GM12801 (cell line): ENCODE results near the gene CIC.

ENCODE experiments used
- TF ChIP-seq, protein P1 (sequence below): IDR thresholded peaks from one replicate; pipeline ENCODE4 v1.5.1; 2011; ENCODE audit warnings: control low read depth; ENCODE audit not compliant: insufficient read length; ENCODE audit errors: extremely low read depth

Gene CIC

DNA sequence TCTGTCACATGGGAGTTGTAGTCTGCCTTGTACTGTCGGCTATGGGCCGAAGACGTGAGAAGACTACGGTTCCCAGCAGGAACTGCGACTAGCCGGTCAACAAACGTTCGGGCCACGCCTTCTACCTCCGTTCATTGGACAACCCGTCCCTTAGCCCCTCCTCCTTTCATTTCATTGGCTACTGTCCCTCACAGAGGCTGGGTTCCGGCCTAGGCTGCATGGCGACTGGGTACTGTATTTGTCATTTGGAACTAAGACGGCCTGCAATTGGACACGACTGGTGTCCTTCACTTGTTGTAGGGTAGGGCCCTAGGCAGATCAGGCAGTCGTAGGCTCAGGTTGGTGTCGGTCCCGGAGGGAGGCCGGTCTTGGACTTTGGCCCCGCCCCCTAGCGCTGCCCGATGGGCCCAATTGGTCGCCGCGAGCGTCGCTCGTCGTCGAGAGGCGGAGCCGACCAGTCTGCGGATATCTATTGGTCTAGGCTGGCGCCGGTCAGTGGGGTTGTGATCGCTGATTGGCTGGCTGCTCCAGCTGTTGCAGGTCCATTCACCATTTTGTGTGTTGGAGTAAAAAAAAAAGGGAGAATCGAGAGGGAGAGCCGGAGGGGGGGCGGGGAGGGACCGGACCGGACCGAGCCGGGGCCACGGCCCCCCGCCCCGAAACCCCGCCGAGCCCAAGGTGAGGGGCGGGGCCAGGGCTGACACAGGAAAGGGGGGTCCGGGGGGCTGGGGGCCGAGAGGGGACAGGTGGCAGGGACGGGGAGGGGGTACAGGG lies at the start of gene CIC:
CIC (plus strand) TSS at position 549 of the 774 bp plus-strand sequence. CDS start 2,532 bp downstream, outside the sequence.
- TF ChIP-seq, protein P1, sequence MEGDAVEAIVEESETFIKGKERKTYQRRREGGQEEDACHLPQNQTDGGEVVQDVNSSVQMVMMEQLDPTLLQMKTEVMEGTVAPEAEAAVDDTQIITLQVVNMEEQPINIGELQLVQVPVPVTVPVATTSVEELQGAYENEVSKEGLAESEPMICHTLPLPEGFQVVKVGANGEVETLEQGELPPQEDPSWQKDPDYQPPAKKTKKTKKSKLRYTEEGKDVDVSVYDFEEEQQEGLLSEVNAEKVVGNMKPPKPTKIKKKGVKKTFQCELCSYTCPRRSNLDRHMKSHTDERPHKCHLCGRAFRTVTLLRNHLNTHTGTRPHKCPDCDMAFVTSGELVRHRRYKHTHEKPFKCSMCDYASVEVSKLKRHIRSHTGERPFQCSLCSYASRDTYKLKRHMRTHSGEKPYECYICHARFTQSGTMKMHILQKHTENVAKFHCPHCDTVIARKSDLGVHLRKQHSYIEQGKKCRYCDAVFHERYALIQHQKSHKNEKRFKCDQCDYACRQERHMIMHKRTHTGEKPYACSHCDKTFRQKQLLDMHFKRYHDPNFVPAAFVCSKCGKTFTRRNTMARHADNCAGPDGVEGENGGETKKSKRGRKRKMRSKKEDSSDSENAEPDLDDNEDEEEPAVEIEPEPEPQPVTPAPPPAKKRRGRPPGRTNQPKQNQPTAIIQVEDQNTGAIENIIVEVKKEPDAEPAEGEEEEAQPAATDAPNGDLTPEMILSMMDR = no peak

DNA sequence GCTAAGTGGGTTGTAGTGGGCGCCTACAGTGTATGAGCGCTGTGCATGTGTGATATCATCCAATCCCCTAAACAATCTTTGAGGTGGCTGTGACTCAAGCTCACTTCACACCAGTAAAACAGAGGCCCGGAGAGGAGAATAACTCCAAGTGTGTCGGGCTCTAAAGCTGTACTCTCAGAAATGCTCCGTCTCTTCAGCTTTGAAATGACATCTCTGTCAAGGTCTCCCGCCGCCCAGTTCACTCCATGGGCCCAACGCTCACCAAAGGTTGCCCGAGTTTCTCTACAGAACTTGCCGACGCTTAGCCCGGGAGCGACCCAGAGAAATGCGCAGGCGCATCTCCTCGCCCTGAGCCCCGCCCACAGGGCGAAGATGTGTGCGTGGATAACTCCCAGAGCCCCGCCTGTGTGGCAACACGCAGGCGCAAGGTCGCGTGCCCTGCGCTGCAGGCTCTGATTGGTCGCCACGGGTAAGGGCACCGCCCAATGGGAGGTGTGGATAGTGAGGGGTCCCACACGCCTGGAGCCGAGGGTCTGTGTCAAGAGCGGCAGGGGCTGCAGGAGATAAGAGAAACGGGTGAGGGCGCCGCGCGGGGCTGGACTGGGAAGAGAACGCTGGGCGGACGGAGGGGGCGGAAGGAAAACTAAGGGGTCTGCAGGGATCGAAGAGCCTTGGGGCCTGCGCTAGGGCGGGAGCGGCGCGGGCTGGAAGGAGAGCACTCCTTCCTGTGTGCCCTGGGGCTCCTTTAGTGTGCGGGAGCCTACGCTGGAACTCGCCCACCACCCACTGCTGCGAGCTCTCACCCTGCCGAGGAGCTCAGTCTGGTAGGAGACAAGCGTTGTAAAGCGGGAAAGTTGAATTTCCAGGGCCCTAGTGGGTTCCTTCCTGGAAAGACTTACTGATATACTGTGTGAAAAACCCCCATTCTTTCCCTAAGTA lies 49.0 kb upstream of the CIC start, which contains the start of gene ZNF526:
ZNF526 (plus strand) TSS at position 501 of the 939 bp plus-strand sequence. CDS start 4,092 bp downstream, outside the sequence.
- TF ChIP-seq, protein P1 = no peak

DNA sequence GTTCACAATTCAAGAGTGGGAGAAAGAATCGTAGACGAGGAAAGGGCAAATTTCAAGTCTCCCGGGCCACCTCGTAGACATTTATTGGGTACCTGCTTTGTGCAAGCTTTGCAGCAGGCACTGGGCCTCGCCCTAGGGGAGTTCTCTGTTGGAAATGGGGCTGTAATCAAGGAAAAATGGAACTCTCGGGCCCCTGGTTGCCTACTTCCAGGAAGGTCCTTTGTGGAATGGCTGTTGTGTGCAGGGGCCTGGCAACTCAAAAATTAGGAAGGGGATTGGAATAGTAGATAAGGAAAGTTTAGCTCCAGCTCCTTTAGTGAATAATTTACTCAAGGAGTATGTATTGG lies 48.3 kb upstream of the CIC start:
- TF ChIP-seq, protein P1 = no peak

DNA sequence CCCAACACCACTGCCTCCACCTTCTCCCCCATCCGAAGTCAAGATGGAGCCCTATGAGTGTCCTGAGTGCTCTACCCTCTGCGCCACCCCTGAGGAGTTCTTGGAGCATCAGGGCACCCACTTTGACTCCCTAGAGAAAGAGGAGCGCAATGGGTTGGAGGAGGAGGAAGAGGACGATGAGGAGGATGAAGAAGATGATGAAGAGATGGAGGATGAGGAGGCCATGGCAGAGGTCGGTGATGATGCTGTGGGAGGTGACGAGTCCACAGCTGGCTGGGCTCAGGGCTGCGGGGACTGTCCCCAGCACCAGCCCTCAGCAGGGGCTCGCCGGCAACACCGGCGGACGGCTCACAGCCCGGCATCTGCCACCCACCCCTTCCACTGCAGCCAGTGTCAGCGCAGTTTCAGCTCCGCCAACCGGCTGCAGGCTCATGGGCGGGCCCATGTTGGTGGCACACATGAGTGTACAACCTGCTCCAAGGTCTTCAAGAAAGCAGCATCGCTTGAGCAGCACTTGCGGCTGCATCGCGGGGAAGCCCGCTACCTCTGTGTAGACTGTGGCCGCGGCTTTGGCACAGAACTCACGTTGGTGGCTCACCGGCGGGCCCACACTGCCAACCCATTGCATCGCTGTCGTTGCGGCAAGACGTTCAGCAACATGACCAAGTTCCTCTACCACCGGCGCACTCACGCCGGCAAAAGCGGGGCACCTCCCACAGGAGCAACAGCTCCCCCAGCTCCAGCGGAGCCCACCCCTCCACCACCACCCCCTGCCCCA lies 43.9 kb upstream of the CIC start:
- TF ChIP-seq, protein P1 = no peak

DNA sequence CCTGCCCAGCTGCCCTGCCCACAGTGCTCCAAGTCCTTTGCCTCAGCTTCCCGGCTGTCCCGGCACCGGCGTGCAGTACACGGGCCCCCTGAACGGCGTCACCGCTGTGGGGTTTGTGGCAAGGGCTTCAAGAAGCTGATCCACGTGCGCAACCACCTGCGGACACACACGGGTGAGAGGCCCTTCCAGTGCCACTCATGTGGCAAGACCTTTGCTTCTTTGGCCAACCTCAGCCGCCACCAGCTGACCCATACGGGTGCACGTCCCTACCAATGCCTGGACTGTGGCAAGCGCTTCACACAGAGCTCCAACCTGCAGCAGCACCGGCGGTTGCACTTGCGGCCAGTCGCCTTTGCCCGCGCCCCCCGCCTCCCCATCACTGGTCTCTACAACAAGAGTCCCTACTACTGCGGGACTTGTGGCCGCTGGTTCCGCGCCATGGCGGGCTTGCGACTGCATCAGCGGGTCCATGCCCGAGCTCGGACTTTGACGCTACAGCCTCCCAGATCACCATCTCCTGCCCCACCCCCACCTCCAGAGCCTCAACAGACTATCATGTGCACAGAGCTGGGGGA lies 43.2 kb upstream of the CIC start:
- TF ChIP-seq, protein P1 = no peak

DNA sequence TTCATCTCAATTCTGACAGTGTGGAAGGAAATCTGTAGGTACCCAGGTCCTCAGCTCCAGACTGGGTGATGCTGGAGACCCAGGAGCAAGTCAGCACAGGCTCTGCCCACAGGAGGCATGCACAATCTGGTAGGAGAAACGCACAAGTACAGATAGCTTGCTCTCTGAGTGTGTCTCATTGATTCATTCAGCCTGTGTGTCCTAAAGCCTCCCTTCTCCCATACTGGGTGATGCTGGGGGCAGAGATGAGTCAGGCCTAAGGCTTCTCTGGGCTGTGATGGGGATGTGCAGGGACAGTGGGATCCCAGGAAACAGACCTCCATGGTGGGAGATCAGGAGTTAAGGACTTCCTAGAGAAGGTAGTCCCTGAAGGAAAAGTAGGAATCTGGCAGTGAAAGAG lies 42.2 kb upstream of the CIC start:
- TF ChIP-seq, protein P1 = no peak
